Pancreas (tissue), 10 donors: ENCODE results near the gene IL34. TPM values are rescaled to one million over a fixed set of nuclear protein-coding genes. Genes with fewer than 3 reads are reported as not detected.

Experiments
- ATAC-seq, 4 donors: fragments of 200-7000 bp; cut with Tn5 transposase; one replicate each; pipeline versions ENCODE4 v1.8.0 to v1.9.1; 2020; ENCODE audit warnings: mild to moderate bottlenecking in 4 of 4, moderate library complexity in 4 of 4
- DNase-seq, 6 donors: peaks; one replicate each; pipeline ENCODE4 v3.0.0-alpha.2; 2020
- FAIRE-seq: peaks from 2 replicates; lab custom pipeline; 2012; peaks lifted over from hg19 to GRCh38; lab: Jason Lieb, UNC
- H3K27ac ChIP-seq, 4 donors: fragments of 200-600 bp; sonication (generic); 1 replicate in 3 of 4; 2 replicates in 1 of 4; pipeline versions ENCODE4 v1.5.0 to v1.8.0; 2020
- H3K27me3 ChIP-seq, 4 donors: fragments of 200-600 bp; one replicate each; pipeline ENCODE4 v1.8.0; 2021
- H3K36me3 ChIP-seq, 3 donors: fragments of 200-600 bp; sonication (generic) in 1 of 3; one replicate each; pipeline versions ENCODE4 v1.5.0 to v1.8.0; 2020 to 2021
- H3K4me1 ChIP-seq, 3 donors: fragments of 200-600 bp; one replicate each; pipeline ENCODE4 v1.8.0; 2021
- H3K4me3 ChIP-seq, 4 donors: fragments of 200-600 bp; sonication (generic) in 2 of 4; one replicate each; pipeline versions ENCODE4 v1.5.0 to v1.8.0; 2020 to 2021
- H3K9me3 ChIP-seq, 4 donors: fragments of 200-600 bp; one replicate each; pipeline ENCODE4 v1.8.0; 2021
- WGBS, 2 donors: extraction: QIAGEN DNeasy Blood & Tissue Kit; methylation state at CpG; one replicate each; pipeline ENCODE4 v1.1.7; 2013; 5-methylcytosine and 5-hydroxymethylcytosine counted together
- intact Hi-C, 3 donors: fragments of 100-400 bp; cut with DNase I; formaldehyde crosslinking; loops; one replicate each; pipeline versions ENCODE4 v1.11.1 to v1.14.2; 2022
- polyA plus RNA-seq, 2 donors: library from polyadenylated mRNA; stranded (reverse); fragments of 200-250 nt; gene quantifications; one replicate each; pipeline ENCODE4 v1.2.3, GENCODE V29; 2013
- total RNA-seq, 6 donors: library from RNA; stranded (reverse); fragmentation: NEBNext Ultra II Directional in 4 of 6; extraction: Animal tissue kit (Norgen Biotek cat#: 25700) in 4 of 6; gene quantifications; one replicate each; pipeline versions ENCODE4 v1.2.1 to v1.2.4, GENCODE V29; 2021 to 2023
- TF ChIP-seq, protein P1 (sequence below), 4 donors: fragments of 200-600 bp; sonication (generic) in 3 of 4; IDR thresholded peaks; one replicate each; pipeline versions ENCODE4 v1.5.0 to v1.8.0; 2021; ENCODE audit warnings: antibody characterized with exemption in 4 of 4
- donor health status: healthy with polysubstance abuse.
- donor health status: DM: no; HTN: no; CAD: no; lungs with moderate emphysema.
- donor health status: DM: no; HTN: no; CAD: no.
- donor health status: control.
- donor health status: control.
- donor health status: Bipolar disorder and iron deficiency.
- donor health status: DM: yes; HTN: yes; CAD: no.
- donor health status: DM: no; HTN: no; CAD: no.
- donor health status: DM: no; HTN: no; CAD: no.
- donor health status: DM: yes; HTN: yes; CAD: no.

Gene IL34
- total and polyA plus RNA-seq, 8 donors, result 0.51 to 3.9 (median 1.7) TPM

DNA sequence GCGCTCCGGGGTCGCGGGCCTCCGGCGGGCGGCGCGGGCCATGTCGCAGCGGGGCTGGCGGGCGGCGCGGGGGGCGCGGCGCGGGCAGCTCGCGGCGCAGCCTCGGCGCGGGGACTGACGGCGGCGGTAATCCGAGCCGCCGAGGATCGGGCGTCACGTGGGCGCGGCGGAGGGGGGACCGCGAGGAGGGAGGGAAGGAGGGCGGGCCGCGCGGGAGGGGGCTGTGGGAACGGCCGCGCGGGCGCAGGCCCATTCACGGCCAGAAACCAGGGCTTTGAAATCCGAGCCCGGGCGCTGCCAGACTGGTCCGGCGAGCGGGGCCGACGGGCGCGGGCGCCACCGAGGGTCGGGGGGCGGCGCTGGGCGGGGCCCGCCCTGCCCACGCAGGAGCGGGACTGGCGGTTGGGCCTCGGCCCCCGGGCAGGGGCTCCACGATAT lies 39.6 kb downstream of the IL34 start, which contains the start of gene MTSS2:
TSS of gene MTSS2 (minus strand) at position 116 of the 438 bp plus-strand sequence. CDS start 262 bp downstream, outside the sequence.
- DNase-seq (peak; percentile 78 to 91 (median 82)), FAIRE-seq (no peak), ATAC-seq (peak; percentile 75 to 83 (median 81))
- no peaks in the 10 kb centered on the region for H3K27me3 ChIP-seq
- TF ChIP-seq, protein P1, sequence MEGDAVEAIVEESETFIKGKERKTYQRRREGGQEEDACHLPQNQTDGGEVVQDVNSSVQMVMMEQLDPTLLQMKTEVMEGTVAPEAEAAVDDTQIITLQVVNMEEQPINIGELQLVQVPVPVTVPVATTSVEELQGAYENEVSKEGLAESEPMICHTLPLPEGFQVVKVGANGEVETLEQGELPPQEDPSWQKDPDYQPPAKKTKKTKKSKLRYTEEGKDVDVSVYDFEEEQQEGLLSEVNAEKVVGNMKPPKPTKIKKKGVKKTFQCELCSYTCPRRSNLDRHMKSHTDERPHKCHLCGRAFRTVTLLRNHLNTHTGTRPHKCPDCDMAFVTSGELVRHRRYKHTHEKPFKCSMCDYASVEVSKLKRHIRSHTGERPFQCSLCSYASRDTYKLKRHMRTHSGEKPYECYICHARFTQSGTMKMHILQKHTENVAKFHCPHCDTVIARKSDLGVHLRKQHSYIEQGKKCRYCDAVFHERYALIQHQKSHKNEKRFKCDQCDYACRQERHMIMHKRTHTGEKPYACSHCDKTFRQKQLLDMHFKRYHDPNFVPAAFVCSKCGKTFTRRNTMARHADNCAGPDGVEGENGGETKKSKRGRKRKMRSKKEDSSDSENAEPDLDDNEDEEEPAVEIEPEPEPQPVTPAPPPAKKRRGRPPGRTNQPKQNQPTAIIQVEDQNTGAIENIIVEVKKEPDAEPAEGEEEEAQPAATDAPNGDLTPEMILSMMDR (IDR thresholded peaks at IDR 0.05), result no peak
- WGBS, 2 donors, result 1 to 2% methylated on average over 49 to 72 of the region's 72 CpGs
- H3K36me3 ChIP-seq, result no peaks in the 10 kb centered on the region
- intact Hi-C loops, result no loop called here
- peaks cover 0 to 4% (median 0%) of the 10 kb centered on the region in 3 donors for H3K4me1 ChIP-seq
- no peaks in the 10 kb centered on the region for H3K9me3 ChIP-seq
- peak within 1 kb of the TSS; percentile 52 to 70 (median 55) for H3K4me3 ChIP-seq
- H3K27ac ChIP-seq, result peak within 1 kb of the TSS in 3 of 4 donors; percentile 46 to 58 (median 55)

DNA sequence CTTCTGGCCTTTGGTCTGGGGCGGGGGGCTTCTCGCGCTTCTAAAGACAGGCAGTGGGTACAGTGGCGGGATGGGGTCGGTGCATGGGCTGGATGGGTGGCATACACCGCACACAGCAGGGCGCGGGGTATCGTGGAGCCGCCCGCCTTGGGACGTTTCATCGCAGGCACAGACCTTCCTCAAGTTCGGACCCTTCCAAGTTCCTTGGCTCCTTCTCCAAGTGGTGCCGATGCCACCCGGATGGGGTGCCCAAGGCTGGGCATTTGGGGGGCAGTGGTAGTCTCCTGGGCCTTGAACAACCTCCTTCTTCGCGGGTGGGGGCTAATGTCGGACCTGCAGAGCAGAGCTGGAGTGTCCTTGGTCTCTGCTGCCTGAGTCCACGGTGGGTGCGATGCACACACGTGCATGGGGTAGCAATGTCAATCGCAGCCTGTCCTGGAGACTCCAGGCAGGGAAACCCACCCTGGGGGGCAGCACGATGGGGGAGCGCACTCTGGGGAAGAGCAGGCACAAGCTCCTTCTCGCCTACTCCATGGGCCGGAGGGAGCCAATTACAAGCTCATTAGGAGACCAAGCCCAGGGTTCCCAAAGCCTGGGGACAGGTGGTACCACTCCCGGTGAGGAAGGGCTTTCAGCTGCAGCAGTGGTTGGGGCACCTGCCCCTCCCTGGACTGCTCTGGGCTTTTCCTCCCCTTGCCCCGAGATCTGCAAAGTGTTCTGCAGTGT lies 40.2 kb downstream of the IL34 start:
- WGBS, 2 donors, result 46 to 50% methylated on average over 29 of the region's 29 CpGs
- Histone ChIP-seq H3K36me3 (no peaks in the 10 kb centered on the region), H3K27me3 (no peaks in the 10 kb centered on the region), H3K4me1 (peaks cover 0 to under 1% (median 0%) of the 10 kb centered on the region in 3 donors), H3K4me3 (peak overlapping the region in 3 of 4 donors; percentile 19 to 70 (median 57)), H3K9me3 (no peaks in the 10 kb centered on the region), H3K27ac (peak overlapping the region in 3 of 4 donors; percentile 12 to 57 (median 46))
- intact Hi-C loops, result no loop called here
- TF ChIP-seq, protein P1 (IDR thresholded peaks at IDR 0.05), result no peak
- peak in 1 of 6 donors; percentile 81 for DNase-seq
- FAIRE-seq, result no peak
- peak in 2 of 4 donors; percentile 5 to 6 for ATAC-seq

DNA sequence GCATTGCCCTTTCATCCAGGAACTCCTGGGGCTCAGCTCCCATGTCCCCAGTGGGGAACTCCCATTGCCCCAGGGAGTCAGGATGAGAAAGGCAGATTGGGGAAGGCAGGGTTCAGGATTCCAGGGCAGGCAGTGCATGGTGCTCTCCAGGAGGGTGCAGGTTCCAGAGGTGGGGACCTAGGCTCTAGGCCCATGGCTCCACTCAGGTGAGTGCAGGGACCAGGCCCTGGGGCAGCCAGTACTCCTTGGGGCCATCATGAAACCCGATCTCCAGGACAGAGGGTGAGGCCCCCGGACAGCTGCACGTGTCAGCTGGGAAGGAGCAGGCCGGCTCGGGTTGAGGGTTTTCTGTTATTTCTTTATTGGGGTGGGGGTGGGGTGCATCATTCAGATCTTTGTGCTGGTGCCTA lies 40.7 kb downstream of the IL34 start:
- H3K27me3 ChIP-seq, result no peaks in the 10 kb centered on the region
- no peak for ATAC-seq
- no peak overlapping the region for H3K27ac ChIP-seq
- intact Hi-C loops, result no loop called here
- no peak overlapping the region for H3K4me3 ChIP-seq
- DNase-seq, result peak in 1 of 6 donors; percentile 60
- FAIRE-seq, result no peak
- no peaks in the 10 kb centered on the region for H3K36me3 ChIP-seq
- TF ChIP-seq, protein P1 (IDR thresholded peaks at IDR 0.05), result no peak
- no peaks in the 10 kb centered on the region for H3K9me3 ChIP-seq
- no peaks in the 10 kb centered on the region for H3K4me1 ChIP-seq
- WGBS, 2 donors, result 77% methylated on average over 5 of the region's 5 CpGs

DNA sequence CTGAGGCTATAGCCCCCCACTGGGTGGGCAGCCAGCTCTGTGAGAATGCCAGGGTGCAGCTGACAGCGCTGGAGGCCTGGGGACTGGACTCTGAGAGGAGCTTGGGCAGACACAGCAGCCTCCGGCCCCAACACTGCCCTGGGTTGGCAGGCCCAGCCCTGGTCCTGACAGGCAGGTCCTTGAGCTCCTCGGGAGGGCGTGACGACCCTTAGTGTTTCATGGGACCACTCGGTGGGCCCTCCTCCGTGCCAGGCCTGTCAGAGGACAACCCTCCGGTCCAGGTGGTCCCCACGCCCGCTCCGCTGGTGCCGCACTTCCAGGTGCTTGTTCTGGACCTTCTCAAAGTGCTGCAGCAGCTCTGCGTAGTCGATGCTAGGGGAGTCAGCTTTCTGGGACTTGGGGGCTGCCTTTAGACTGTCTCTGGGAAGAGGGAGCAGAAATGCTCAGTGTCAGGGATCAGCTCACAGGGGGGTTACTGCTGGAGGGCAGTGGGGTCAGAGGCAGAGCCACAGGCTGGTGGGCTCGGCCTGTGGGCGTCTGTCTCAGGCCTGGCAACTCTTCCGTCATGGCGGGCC lies 41.4 kb downstream of the IL34 start:
- Histone ChIP-seq H3K9me3 (no peaks in the 10 kb centered on the region), H3K4me1 (no peaks in the 10 kb centered on the region), H3K4me3 (no peak overlapping the region), H3K36me3 (no peaks in the 10 kb centered on the region), H3K27me3 (no peaks in the 10 kb centered on the region), H3K27ac (peak overlapping the region in 2 of 4 donors; percentile 28)
- 88 to 89% methylated on average over 18 of the region's 18 CpGs for WGBS, 2 donors
- TF ChIP-seq, protein P1 (IDR thresholded peaks at IDR 0.05), result no peak
- FAIRE-seq (no peak), DNase-seq (peak in 2 of 6 donors; percentile 19 to 74), ATAC-seq (no peak)
- intact Hi-C loops, result no loop called here
